Ishikawa (cell line): ENCODE measurements around the gene MAK.

Source experiments
- CEBPB ChIP-seq: IDR thresholded peaks from 2 replicates; pipeline ENCODE4 v1.6.1; 2012
- CREB1 ChIP-seq: IDR thresholded peaks from 2 replicates; pipeline ENCODE4 v1.6.1; 2012; ENCODE audit warnings: low read depth
- EGR1 ChIP-seq: IDR thresholded peaks from 2 replicates; pipeline ENCODE4 v1.6.1; 2012
- EP300 ChIP-seq: IDR thresholded peaks from 2 replicates; pipeline ENCODE4 v1.6.1; 2012; ENCODE audit warnings: borderline replicate concordance
- FOXM1 ChIP-seq: IDR thresholded peaks from 2 replicates; pipeline ENCODE4 v1.6.1; 2012; ENCODE audit warnings: low read depth, borderline replicate concordance
- MAX ChIP-seq: IDR thresholded peaks from 2 replicates; pipeline ENCODE4 v1.6.1; 2012
- NFIC ChIP-seq: IDR thresholded peaks from 2 replicates; pipeline ENCODE4 v1.6.1; 2012
- RAD21 ChIP-seq: IDR thresholded peaks from 2 replicates; pipeline ENCODE4 v1.6.1; 2012; ENCODE audit warnings: low read depth
- TAF1 ChIP-seq: IDR thresholded peaks from 2 replicates; pipeline ENCODE4 v1.6.1; 2012; ENCODE audit warnings: low read depth, mild to moderate bottlenecking
- TCF12 ChIP-seq: IDR thresholded peaks from 2 replicates; pipeline ENCODE4 v1.6.1; 2012; ENCODE audit warnings: low read depth
- TEAD4 ChIP-seq: IDR thresholded peaks from 2 replicates; pipeline ENCODE4 v1.6.1; 2012
- USF1 ChIP-seq: IDR thresholded peaks from 2 replicates; pipeline ENCODE4 v1.6.1; 2012
- YY1 ChIP-seq: IDR thresholded peaks from 2 replicates; pipeline ENCODE4 v1.6.1; 2012; ENCODE audit warnings: low read depth
- ZBTB7A ChIP-seq: IDR thresholded peaks from 2 replicates; pipeline ENCODE4 v1.6.1; 2012; ENCODE audit warnings: low read depth
- TF ChIP-seq, protein P1 (sequence below): IDR thresholded peaks from 2 replicates; pipeline ENCODE4 v1.6.1; 2012; ENCODE audit warnings: low read depth, mild to moderate bottlenecking

Gene MAK

DNA sequence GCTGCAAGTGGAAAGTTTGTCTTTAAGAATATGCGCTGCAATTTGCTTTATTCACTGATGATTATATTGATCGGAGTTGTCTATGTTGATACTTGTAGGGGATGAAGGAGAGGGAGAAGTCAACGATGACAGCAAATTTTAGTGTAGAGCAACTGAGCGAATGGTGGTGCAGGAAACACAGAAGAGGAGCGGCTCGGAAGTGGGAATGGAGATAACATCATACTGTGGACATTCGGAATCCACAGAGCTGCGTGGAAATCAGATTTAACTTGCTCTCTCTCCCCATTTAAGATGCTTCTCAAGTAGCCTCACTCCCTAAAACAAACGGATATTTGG lies 91.5 kb downstream of the MAK start:
- TF ChIP-seq YY1 = no peak
- TF ChIP-seq EGR1 = no peak
- no peak for TF ChIP-seq USF1
- TF ChIP-seq RAD21 = no peak
- TF ChIP-seq TAF1 = no peak
- TF ChIP-seq MAX = no peak
- TF ChIP-seq, protein P1, sequence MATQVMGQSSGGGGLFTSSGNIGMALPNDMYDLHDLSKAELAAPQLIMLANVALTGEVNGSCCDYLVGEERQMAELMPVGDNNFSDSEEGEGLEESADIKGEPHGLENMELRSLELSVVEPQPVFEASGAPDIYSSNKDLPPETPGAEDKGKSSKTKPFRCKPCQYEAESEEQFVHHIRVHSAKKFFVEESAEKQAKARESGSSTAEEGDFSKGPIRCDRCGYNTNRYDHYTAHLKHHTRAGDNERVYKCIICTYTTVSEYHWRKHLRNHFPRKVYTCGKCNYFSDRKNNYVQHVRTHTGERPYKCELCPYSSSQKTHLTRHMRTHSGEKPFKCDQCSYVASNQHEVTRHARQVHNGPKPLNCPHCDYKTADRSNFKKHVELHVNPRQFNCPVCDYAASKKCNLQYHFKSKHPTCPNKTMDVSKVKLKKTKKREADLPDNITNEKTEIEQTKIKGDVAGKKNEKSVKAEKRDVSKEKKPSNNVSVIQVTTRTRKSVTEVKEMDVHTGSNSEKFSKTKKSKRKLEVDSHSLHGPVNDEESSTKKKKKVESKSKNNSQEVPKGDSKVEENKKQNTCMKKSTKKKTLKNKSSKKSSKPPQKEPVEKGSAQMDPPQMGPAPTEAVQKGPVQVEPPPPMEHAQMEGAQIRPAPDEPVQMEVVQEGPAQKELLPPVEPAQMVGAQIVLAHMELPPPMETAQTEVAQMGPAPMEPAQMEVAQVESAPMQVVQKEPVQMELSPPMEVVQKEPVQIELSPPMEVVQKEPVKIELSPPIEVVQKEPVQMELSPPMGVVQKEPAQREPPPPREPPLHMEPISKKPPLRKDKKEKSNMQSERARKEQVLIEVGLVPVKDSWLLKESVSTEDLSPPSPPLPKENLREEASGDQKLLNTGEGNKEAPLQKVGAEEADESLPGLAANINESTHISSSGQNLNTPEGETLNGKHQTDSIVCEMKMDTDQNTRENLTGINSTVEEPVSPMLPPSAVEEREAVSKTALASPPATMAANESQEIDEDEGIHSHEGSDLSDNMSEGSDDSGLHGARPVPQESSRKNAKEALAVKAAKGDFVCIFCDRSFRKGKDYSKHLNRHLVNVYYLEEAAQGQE = no peak
- TF ChIP-seq FOXM1 = no peak
- TF ChIP-seq CEBPB = no peak

GRCh38 chr6:10745116-10745515 lies 93.2 kb downstream of the MAK start:
- TF ChIP-seq EP300 (no peak), YY1 (no peak), USF1 (no peak), FOXM1 (no peak), NFIC (no peak), CREB1 (no peak), EGR1 (no peak), MAX (no peak), RAD21 (no peak), TEAD4 (no peak), CEBPB (no peak), ZBTB7A (no peak), TAF1 (no peak), TCF12 (no peak)
- TF ChIP-seq, protein P1 = no peak

DNA sequence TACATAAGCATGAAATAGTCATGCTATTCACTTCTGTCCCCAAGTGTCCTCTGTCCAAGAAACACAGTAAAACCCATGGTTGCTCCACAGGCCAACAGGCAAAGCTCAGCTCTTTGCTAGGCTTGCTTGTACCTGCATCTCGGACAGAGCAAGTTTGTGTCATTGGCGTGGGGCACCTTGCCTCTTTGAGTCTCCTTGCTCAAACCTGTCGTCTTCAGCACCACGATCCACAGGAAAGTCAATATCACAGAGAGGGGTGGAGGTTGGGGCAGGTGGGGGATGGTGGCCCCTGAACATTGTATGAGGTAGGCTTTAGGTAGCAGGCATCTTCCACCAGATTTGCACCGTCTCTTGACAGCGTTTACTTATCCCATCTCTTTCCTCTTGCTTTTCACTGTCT lies 94.8 kb downstream of the MAK start:
- TF ChIP-seq, protein P1 = peak; percentile 51; the same call in 1 of the 2 replicates
- no peak for TF ChIP-seq TAF1

DNA sequence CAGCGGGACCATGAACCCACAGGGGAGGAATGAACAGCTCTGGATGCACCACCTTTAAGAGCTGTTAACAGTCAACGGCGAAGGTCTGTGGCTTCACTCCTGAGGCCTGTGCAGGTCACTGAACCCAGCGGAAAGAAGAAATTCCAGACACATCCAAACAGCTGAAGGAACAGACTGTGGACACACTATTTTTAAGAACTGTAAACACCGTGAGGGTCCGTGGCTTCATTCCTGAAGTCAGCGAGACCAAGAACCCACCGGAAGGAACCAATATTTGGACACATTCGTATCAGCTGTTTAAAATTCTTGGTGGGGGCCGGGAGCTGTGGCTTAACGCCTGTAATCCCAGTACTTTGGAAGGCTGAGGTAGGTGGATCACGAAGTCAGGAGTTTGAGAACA lies 96.1 kb downstream of the MAK start:
- TF ChIP-seq RAD21 = no peak
- TF ChIP-seq MAX = no peak
- no peak for TF ChIP-seq ZBTB7A
- no peak for TF ChIP-seq FOXM1
- TF ChIP-seq EP300 = no peak
- TF ChIP-seq, protein P1 = no peak
- TF ChIP-seq TAF1 = no peak
- no peak for TF ChIP-seq EGR1
- no peak for TF ChIP-seq NFIC
- no peak for TF ChIP-seq TCF12
- no peak for TF ChIP-seq CEBPB
- TF ChIP-seq TEAD4 = no peak
- TF ChIP-seq YY1 = no peak
- TF ChIP-seq USF1 = no peak
